Left lung (tissue), 10 donors: Measurements from ENCODE around the gene RAD9A. TPM values are rescaled to one million over a fixed set of nuclear protein-coding genes. Genes with fewer than 3 reads are reported as not detected.

Experiments used
- ATAC-seq: fragments of 200-7000 bp; cut with Tn5 transposase; one replicate; pipeline ENCODE4 v1.9.1; 2020; ENCODE audit warnings: moderate library complexity
- DNase-seq, 4 donors: peaks; one replicate each; pipeline ENCODE4 v3.0.0-alpha.2; 2013 to 2020
- H3K27ac ChIP-seq, 2 donors: fragments of 200-600 bp; sonication (generic) in 1 of 2; one replicate each; pipeline versions ENCODE4 v1.5.0 to v1.8.0; 2020 to 2021
- H3K27me3 ChIP-seq, 2 donors: fragments of 200-600 bp; sonication (generic) in 1 of 2; one replicate each; pipeline versions ENCODE4 v1.5.0 to v1.8.0; 2020 to 2021
- H3K36me3 ChIP-seq, 2 donors: fragments of 200-600 bp; sonication (generic) in 1 of 2; one replicate each; pipeline versions ENCODE4 v1.5.0 to v1.8.0; 2020 to 2021
- H3K4me1 ChIP-seq, 2 donors: fragments of 200-600 bp; one replicate each; pipeline ENCODE4 v1.8.0; 2021
- H3K4me3 ChIP-seq, 2 donors: fragments of 200-600 bp; sonication (generic) in 1 of 2; one replicate each; pipeline versions ENCODE4 v1.5.0 to v1.8.0; 2020 to 2021; ENCODE audit warnings: mild to moderate bottlenecking in 1 of 2
- H3K9me3 ChIP-seq, 2 donors: fragments of 200-600 bp; sonication (generic) in 1 of 2; one replicate each; pipeline versions ENCODE4 v1.5.0 to v1.8.0; 2020 to 2021
- CTCF ChIP-seq, 2 donors: fragments of 200-600 bp; sonication (generic) in 1 of 2; IDR thresholded peaks; one replicate each; pipeline versions ENCODE4 v1.5.0 to v1.8.0; 2021; ENCODE audit warnings: antibody characterized with exemption in 2 of 2
- intact Hi-C, 2 donors: fragments of 100-400 bp; cut with DNase I; formaldehyde crosslinking; loops; one replicate each; pipeline versions ENCODE4 v1.11.2 to v1.14.2; 2022
- polyA plus RNA-seq, 6 donors: library from polyadenylated mRNA; unstranded; fragments of 120-200 nt; gene quantifications; one replicate each; pipeline ENCODE4 v1.2.1, GENCODE V29; 2013; ENCODE audit not compliant: insufficient read length in 6 of 6
- total RNA-seq, 2 donors: library from RNA; stranded (reverse); fragmentation: NEBNext Ultra II Directional; extraction: Animal tissue kit (Norgen Biotek cat#: 25700); gene quantifications; one replicate each; pipeline ENCODE4 v1.2.1, GENCODE V29; 2021
- donor health status: DM: no; HTN: yes; CAD: no.
- donor health status: DM: no; HTN: no; CAD: no.

Gene RAD9A
- total and polyA plus RNA-seq, 8 donors, result 18.4 to 31.3 (median 23.7) TPM

GRCh38 chr11:67439321-67440228, 47.8 kb downstream of the RAD9A start:
- no peaks in the 10 kb centered on the region for H3K9me3 ChIP-seq
- H3K27me3 ChIP-seq, result no peaks in the 10 kb centered on the region
- intact Hi-C loops, result no loop called here
- ATAC-seq, result peak; percentile 2
- peaks cover 6 to 83% of the 10 kb centered on the region in 2 donors for H3K4me1 ChIP-seq
- TF ChIP-seq CTCF (IDR thresholded peaks at IDR 0.05), result no peak
- peaks cover 0 to 73% of the 10 kb centered on the region in 2 donors for H3K36me3 ChIP-seq
- DNase-seq, result peak in 1 of 4 donors; percentile 81
- H3K4me3 ChIP-seq, result peak overlapping the region in 1 of 2 donors; percentile 34
- peak overlapping the region in 1 of 2 donors; percentile 45 for H3K27ac ChIP-seq

- H3K27ac ChIP-seq, result peak overlapping the region in 1 of 2 donors; percentile 45
- H3K4me1 ChIP-seq, result peaks cover 6 to 81% of the 10 kb centered on the region in 2 donors
- no peaks in the 10 kb centered on the region for H3K27me3 ChIP-seq
- H3K4me3 ChIP-seq, result no peak overlapping the region
- H3K36me3 ChIP-seq, result peaks cover 0 to 64% of the 10 kb centered on the region in 2 donors
- DNase-seq (peak in 1 of 4 donors; percentile 55), ATAC-seq (no peak)
- TF ChIP-seq CTCF (IDR thresholded peaks at IDR 0.05), result no peak
- no peaks in the 10 kb centered on the region for H3K9me3 ChIP-seq
- intact Hi-C loops, result no loop called here
These were observed 48.7 kb downstream of the RAD9A start for GRCh38 chr11:67440229-67441097.

- H3K27me3 ChIP-seq, result no peaks in the 10 kb centered on the region
- H3K4me1 ChIP-seq, result peaks cover 6 to 76% of the 10 kb centered on the region in 2 donors
- ATAC-seq (no peak), DNase-seq (peak in 1 of 4 donors; percentile 72)
- H3K4me3 ChIP-seq, result no peak overlapping the region
- intact Hi-C loops, result no loop called here
- H3K27ac ChIP-seq, result peak overlapping the region in 1 of 2 donors; percentile 18
- no peak for TF ChIP-seq CTCF (IDR thresholded peaks at IDR 0.05)
- no peaks in the 10 kb centered on the region for H3K9me3 ChIP-seq
- H3K36me3 ChIP-seq, result peaks cover 0 to 57% of the 10 kb centered on the region in 2 donors
These were observed 49.3 kb downstream of the RAD9A start for GRCh38 chr11:67441098-67441563.

DNA sequence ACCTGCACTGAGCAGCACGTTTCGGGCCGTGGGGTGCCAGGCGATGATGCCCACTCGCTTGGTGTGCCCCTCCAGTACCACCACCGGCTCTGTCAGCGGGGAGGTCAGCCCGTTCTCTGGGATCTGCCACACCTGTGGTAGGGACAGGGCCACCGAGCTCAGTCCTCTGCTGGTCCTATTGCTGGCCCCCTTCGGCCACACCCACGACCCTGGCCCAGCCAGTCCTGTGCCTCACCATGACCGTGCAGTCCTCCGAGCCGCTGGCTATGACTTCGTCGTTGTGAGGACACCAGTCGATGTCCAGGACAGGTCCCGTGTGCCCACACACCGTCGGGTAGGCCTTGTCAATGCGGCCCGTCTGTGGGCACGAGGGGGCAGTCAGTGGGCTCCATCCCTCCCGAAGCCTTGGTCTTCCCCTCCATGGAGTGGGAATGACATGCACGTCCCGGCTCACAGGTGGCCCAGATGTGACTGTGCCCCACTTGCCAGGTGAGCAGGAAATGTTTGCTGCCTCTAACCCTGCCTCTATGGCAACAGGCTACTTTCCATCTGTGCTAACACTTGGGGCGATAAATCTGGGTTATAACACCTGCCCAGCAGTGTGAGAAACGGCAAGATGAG, 50.1 kb downstream of the RAD9A start:
- Histone ChIP-seq H3K27me3 (no peaks in the 10 kb centered on the region), H3K36me3 (peaks cover 0 to 53% of the 10 kb centered on the region in 2 donors), H3K4me3 (peak overlapping the region in 1 of 2 donors; percentile 89), H3K4me1 (peaks cover 6 to 71% of the 10 kb centered on the region in 2 donors), H3K27ac (peak overlapping the region in 1 of 2 donors; percentile 18), H3K9me3 (no peaks in the 10 kb centered on the region)
- ATAC-seq (no peak), DNase-seq (peak in 1 of 4 donors; percentile 73)
- no peak for TF ChIP-seq CTCF (IDR thresholded peaks at IDR 0.05)
- intact Hi-C loops, result no loop called here
